Fibroblast of mammary gland (primary cell): ENCODE results near the gene TPMT.

Source experiments
- DNase-seq: peaks from one replicate; pipeline ENCODE4 v3.0.0-alpha.2; 2010; ENCODE audit warnings: low read depth
- H3K4me3 ChIP-seq: 2 replicates; pipeline ENCODE4 v1.5.1; 2011; ENCODE audit warnings: low read depth, mild to moderate bottlenecking, low read length, moderate library complexity; ENCODE audit not compliant: control insufficient read depth
- CTCF ChIP-seq: conservative IDR thresholded peaks from 2 replicates; pipeline ENCODE4 v1.5.1; 2011; ENCODE audit warnings: low read depth, low read length, inconsistent platforms; ENCODE audit not compliant: control insufficient read depth, insufficient read depth

The TPMT gene

GRCh38 chr6:18121580-18122127 lies 33.2 kb downstream of the TPMT start:
- DNase-seq = no peak
- no peak overlapping the region for H3K4me3 ChIP-seq
- TF ChIP-seq CTCF = no peak

GRCh38 chr6:18119236-18119635 lies 35.6 kb downstream of the TPMT start:
- no peak overlapping the region for H3K4me3 ChIP-seq
- no peak for DNase-seq
- no peak for TF ChIP-seq CTCF

GRCh38 chr6:18118330-18118729 lies 36.5 kb downstream of the TPMT start:
- H3K4me3 ChIP-seq = no peak overlapping the region
- no peak for DNase-seq
- TF ChIP-seq CTCF = no peak

GRCh38 chr6:18117136-18117535 lies 37.7 kb downstream of the TPMT start:
- no peak for TF ChIP-seq CTCF
- no peak for DNase-seq
- H3K4me3 ChIP-seq = no peak overlapping the region

- H3K4me3 ChIP-seq = no peak overlapping the region
- no peak for DNase-seq
- no peak for TF ChIP-seq CTCF
Observed at GRCh38 chr6:18115356-18115755, 39.5 kb downstream of the TPMT start.

- TF ChIP-seq CTCF = no peak
Observed at GRCh38 chr6:18110162-18110561, 44.7 kb downstream of the TPMT start.

GRCh38 chr6:18107061-18107460 lies 47.8 kb downstream of the TPMT start:
- H3K4me3 ChIP-seq = no peak overlapping the region
- DNase-seq = no peak
- TF ChIP-seq CTCF = no peak

More at GRCh38 chr6:18110162-18110561, 44.7 kb downstream of the TPMT start:
- DNase-seq = no peak
- H3K4me3 ChIP-seq = no peak overlapping the region
